Stomach (tissue), 9 donors: ENCODE data around the gene TFDP2. TPM values are rescaled to one million over a fixed set of nuclear protein-coding genes. Genes with fewer than 3 reads are reported as not detected.
"Not testable (repeated sequence)": the region's sequence is repeated elsewhere in the genome, so short reads cannot be mapped to it uniquely, and the experiment has no call there.

Source experiments
- DNase-seq, 2 donors: peaks; one replicate each; pipeline versions ENCODE4 v3.0.0 to v3.0.0-alpha.2; 2013 to 2019
- H3K27ac ChIP-seq, 5 donors: fragments of 200-600 bp in 4 of 5; sonication (generic) in 4 of 5; one replicate each; pipeline ENCODE4 v1.5.1; 2013 to 2019; ENCODE audit warnings: mild to moderate bottlenecking in 1 of 5, moderate library complexity in 1 of 5
- H3K27me3 ChIP-seq, 3 donors: fragments of 200-600 bp; sonication (generic); one replicate each; pipeline ENCODE4 v1.5.1; 2017 to 2019; ENCODE audit warnings: mixed run types in 1 of 3
- H3K36me3 ChIP-seq, 4 donors: fragments of 200-600 bp; sonication (generic); 1 replicate in 3 of 4; 2 replicates in 1 of 4; pipeline ENCODE4 v1.5.1; 2016 to 2019
- H3K4me1 ChIP-seq, 4 donors: fragments of 200-600 bp; sonication (generic); one replicate each; pipeline ENCODE4 v1.5.1; 2016 to 2019
- H3K4me3 ChIP-seq, 4 donors: fragments of 200-600 bp; sonication (generic) in 3 of 4; one replicate each; pipeline ENCODE4 v1.5.1; 2016 to 2019; ENCODE audit warnings: mild to moderate bottlenecking in 1 of 4
- H3K9me3 ChIP-seq, 4 donors: fragments of 200-600 bp; sonication (generic); one replicate each; pipeline ENCODE4 v1.5.1; 2016 to 2019
- EP300 ChIP-seq: sonication (generic); formaldehyde crosslinking; IDR thresholded peaks from one replicate; pipeline ENCODE4 v1.6.1; 2017; ENCODE audit warnings: antibody characterized with exemption
- POLR2A ChIP-seq, 4 donors: fragments of 450-650 bp; IDR thresholded peaks; one replicate each; pipeline ENCODE4 v1.6.1; 2016; ENCODE audit warnings: antibody characterized with exemption in 4 of 4, control low read depth in 2 of 4, mild to moderate bottlenecking in 1 of 4, moderate library complexity in 1 of 4
- POLR2AphosphoS5 ChIP-seq, 3 donors: sonication (generic); formaldehyde crosslinking; IDR thresholded peaks; one replicate each; pipeline ENCODE4 v1.6.1; 2016; ENCODE audit warnings: antibody characterized with exemption in 3 of 3
- WGBS, 5 donors: extraction: QIAGEN DNeasy Blood & Tissue Kit in 3 of 5; methylation state at CpG; one replicate each; pipeline versions ENCODE4 v1.1.5 to v1.1.7; 2013 to 2018; 5-methylcytosine and 5-hydroxymethylcytosine counted together
- intact Hi-C: fragments of 100-400 bp; cut with DNase I; formaldehyde crosslinking; loops from one replicate; pipeline ENCODE4 v1.15.1; 2023; ENCODE audit warnings: low total_unique reads
- polyA plus RNA-seq, 3 donors: library from polyadenylated mRNA; stranded (reverse); fragments of 200-250 nt; gene quantifications; one replicate each; pipeline ENCODE4 v1.2.3, GENCODE V29; 2013
- total RNA-seq, 5 donors: library from RNA; depleted of rRNA; stranded (reverse); fragments of >200 nt; gene quantifications; one replicate each; pipeline versions ENCODE4 v1.1.0 to v1.2.3, GENCODE V29; 2014 to 2016
- TF ChIP-seq, protein P1 (sequence below), 7 experiments: fragments of 450-650 bp in 4 of 7; fragments of 200-600 bp in 3 of 7; sonication (generic) in 3 of 7; IDR thresholded peaks; one replicate each; pipeline ENCODE4 v1.5.1; 2016 to 2019; ENCODE audit warnings: antibody characterized with exemption in 7 of 7, control low read depth in 2 of 7, mild to moderate bottlenecking in 1 of 7
- donor health status: healthy with polysubstance abuse.
- donor health status: Bipolar disorder and iron deficiency.
- donor health status: healthy.

Gene TFDP2
- total and polyA plus RNA-seq, 8 donors: 8.7 to 180 (median 55.7) TPM

DNA sequence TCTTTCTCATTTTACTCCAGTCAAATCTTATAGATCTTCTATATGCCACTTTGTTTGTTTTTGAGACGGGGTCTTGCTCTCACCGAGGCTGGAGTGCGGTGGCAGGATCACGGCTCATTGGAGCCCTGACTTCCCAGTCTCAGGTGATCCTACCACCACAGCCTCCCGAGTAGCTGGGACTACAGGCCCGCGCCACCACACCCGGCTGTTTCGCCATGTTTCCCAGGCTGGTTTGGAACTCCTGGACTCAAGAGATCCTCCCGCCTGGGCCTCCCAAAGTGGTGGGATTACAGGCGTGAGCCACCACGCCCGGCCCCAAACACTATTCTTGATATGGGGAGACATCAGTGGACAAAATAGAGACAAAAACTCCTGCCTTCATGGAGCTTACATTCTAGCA is 927 bp upstream of the TFDP2 start:
- Histone ChIP-seq H3K4me1 (peaks cover 10 to 39% (median 24%) of the 10 kb centered on the region in 4 donors), H3K36me3 (no peaks in the 10 kb centered on the region), H3K27me3 (no peaks in the 10 kb centered on the region), H3K27ac (no peak overlapping the region), H3K9me3 (no peaks in the 10 kb centered on the region), H3K4me3 (no peak overlapping the region)
- 94 to 96% (median 94%) methylated on average over 13 of the region's 13 CpGs for WGBS, 5 donors
- intact Hi-C loops: no loop called here
- TF ChIP-seq POLR2A (IDR thresholded peaks at IDR 0.05): no peak
- no peak for TF ChIP-seq POLR2AphosphoS5 (IDR thresholded peaks at IDR 0.05)
- TF ChIP-seq EP300: no peak
- TF ChIP-seq, protein P1, sequence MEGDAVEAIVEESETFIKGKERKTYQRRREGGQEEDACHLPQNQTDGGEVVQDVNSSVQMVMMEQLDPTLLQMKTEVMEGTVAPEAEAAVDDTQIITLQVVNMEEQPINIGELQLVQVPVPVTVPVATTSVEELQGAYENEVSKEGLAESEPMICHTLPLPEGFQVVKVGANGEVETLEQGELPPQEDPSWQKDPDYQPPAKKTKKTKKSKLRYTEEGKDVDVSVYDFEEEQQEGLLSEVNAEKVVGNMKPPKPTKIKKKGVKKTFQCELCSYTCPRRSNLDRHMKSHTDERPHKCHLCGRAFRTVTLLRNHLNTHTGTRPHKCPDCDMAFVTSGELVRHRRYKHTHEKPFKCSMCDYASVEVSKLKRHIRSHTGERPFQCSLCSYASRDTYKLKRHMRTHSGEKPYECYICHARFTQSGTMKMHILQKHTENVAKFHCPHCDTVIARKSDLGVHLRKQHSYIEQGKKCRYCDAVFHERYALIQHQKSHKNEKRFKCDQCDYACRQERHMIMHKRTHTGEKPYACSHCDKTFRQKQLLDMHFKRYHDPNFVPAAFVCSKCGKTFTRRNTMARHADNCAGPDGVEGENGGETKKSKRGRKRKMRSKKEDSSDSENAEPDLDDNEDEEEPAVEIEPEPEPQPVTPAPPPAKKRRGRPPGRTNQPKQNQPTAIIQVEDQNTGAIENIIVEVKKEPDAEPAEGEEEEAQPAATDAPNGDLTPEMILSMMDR (IDR thresholded peaks at IDR 0.05): no peak
- DNase-seq: peak in 1 of 2 donors; percentile 6

- H3K36me3 ChIP-seq: no peaks in the 10 kb centered on the region
- 9 to 17% (median 11%) methylated on average over 10 to 14 of the region's 14 CpGs for WGBS, 5 donors
- peak overlapping the region; percentile 62 to 91 (median 89) for H3K27ac ChIP-seq
- peak overlapping the region; percentile 72 to 87 (median 79) for H3K4me3 ChIP-seq
- intact Hi-C loops: no loop called here
- peaks cover 10 to 41% (median 25%) of the 10 kb centered on the region in 4 donors for H3K4me1 ChIP-seq
- H3K27me3 ChIP-seq: no peaks in the 10 kb centered on the region
- TF ChIP-seq, protein P1 (IDR thresholded peaks at IDR 0.05): no peak
- TF ChIP-seq POLR2A (IDR thresholded peaks at IDR 0.05) (no peak), EP300 (no peak), POLR2AphosphoS5 (IDR thresholded peaks at IDR 0.05) (no peak)
- no peak for DNase-seq
- H3K9me3 ChIP-seq: no peaks in the 10 kb centered on the region
Observed at GRCh38 chr3:142149673-142149992, 289 bp upstream of the TFDP2 start.

DNA sequence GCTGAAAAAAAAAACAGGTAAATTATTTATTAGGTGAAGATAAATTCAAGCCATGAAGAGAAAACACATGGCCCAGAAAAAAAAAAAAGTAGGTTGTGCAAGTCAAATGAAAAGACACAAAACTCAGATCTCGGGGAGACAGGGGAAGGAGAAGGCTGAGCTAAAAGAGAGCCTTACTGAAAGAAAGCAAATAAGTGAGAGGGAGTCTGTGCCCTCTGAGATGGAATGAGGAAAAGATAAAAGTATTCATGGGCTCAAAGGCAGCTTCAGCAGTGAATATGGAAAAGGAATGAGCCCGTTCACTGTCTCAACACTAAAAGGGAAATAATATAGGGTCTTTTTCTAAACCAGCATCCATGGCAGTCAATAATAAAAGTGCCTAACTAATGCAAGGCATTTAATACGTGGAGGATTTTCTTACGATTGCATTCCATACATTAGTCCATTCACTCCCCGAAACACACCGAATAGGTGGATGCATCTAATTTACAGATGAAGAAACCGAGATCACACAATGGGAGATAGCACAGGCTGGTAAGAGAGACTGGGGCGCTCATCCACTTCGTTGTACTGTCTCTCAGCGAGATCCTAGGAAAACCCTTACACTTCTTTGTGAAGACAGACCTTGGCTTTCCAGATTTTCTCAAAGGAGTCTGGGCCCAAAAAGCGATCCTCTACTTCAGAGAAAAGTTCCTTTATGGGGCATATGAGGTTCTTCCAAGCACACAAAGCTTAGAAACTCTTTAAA is 1.1 kb downstream of the TFDP2 start:
- no peaks in the 10 kb centered on the region for H3K27me3 ChIP-seq
- intact Hi-C loops: no loop called here
- peaks cover 10 to 43% (median 25%) of the 10 kb centered on the region in 4 donors for H3K4me1 ChIP-seq
- H3K4me3 ChIP-seq: peak overlapping the region; percentile 72 to 87 (median 79)
- DNase-seq: peak in 1 of 2 donors; percentile 10
- no peaks in the 10 kb centered on the region for H3K36me3 ChIP-seq
- WGBS, 5 donors: 11 to 24% (median 14%) methylated on average over 11 of the region's 11 CpGs
- H3K27ac ChIP-seq: peak overlapping the region in 4 of 5 donors; percentile 86 to 91 (median 90)
- H3K9me3 ChIP-seq: no peaks in the 10 kb centered on the region
- TF ChIP-seq, protein P1 (IDR thresholded peaks at IDR 0.05): no peak
- no peak for TF ChIP-seq EP300
- no peak for TF ChIP-seq POLR2AphosphoS5 (IDR thresholded peaks at IDR 0.05)
- no peak for TF ChIP-seq POLR2A (IDR thresholded peaks at IDR 0.05)

- DNase-seq, H3K27ac ChIP-seq, H3K9me3 ChIP-seq, intact Hi-C loops, H3K4me3 ChIP-seq, H3K27me3 ChIP-seq: not testable (repeated sequence)
- WGBS, 5 donors: 74 to 89% (median 86%) methylated on average over 5 of the region's 5 CpGs
- peaks cover 9 to 39% (median 22%) of the 10 kb centered on the region in 4 donors for H3K4me1 ChIP-seq
- peaks cover 0 to 14% (median 11%) of the 10 kb centered on the region in 4 donors for H3K36me3 ChIP-seq
Observed at GRCh38 chr3:142144587-142144986, 4.8 kb downstream of the TFDP2 start.

GRCh38 chr3:142140608-142141285 is 8.6 kb downstream of the TFDP2 start:
- H3K9me3 ChIP-seq, intact Hi-C loops, H3K27ac ChIP-seq, DNase-seq, H3K4me3 ChIP-seq, H3K4me1 ChIP-seq, H3K27me3 ChIP-seq: not testable (repeated sequence)
- peaks cover 0 to 15% (median 11%) of the 10 kb centered on the region in 4 donors for H3K36me3 ChIP-seq
- 92 to 97% (median 96%) methylated on average over 14 to 15 of the region's 15 CpGs for WGBS, 5 donors

GRCh38 chr3:142137089-142137488 is 12.3 kb downstream of the TFDP2 start:
- intact Hi-C loops, H3K4me1 ChIP-seq, H3K4me3 ChIP-seq, H3K27me3 ChIP-seq, DNase-seq, H3K9me3 ChIP-seq, H3K27ac ChIP-seq: not testable (repeated sequence)
- peaks cover 0 to 21% (median 12%) of the 10 kb centered on the region in 4 donors for H3K36me3 ChIP-seq
- 70 to 98% (median 77%) methylated on average over 1 to 2 of the region's 2 CpGs for WGBS, 5 donors
